Posterior cingulate gyrus (tissue), 11 donors: ENCODE data around the gene TLR4.
A peak's percentile ranks its signal among the peaks of the same experiment; 100 is the strongest.

Experiments
- DNase-seq, 10 donors: peaks; one replicate each; pipeline versions ENCODE4 v3.0.0 to v3.0.0-alpha.2; 2020 to 2021; ENCODE audit warnings: mixed read lengths in 3 of 10
- intact Hi-C: fragments of 100-400 bp; cut with DNase I; formaldehyde crosslinking; loops from one replicate; pipeline ENCODE4 v1.15.1; 2023

Gene TLR4

GRCh38 chr9:117739624-117740347, 35.6 kb downstream of the TLR4 start:
- DNase-seq: no peak
- intact Hi-C loops: no loop called here

- no peak for DNase-seq
Measured at GRCh38 chr9:117742131-117742530, 37.9 kb downstream of the TLR4 start.

GRCh38 chr9:117744369-117744768, 40.2 kb downstream of the TLR4 start:
- DNase-seq: no peak
- intact Hi-C loops: no loop called here

More at GRCh38 chr9:117742131-117742530, 37.9 kb downstream of the TLR4 start:
- intact Hi-C loops: no loop called here

- intact Hi-C loops: no loop called here
- peak; percentile 26 to 89 (median 44) for DNase-seq
Measured at GRCh38 chr9:117744856-117745389, 40.7 kb downstream of the TLR4 start.

GRCh38 chr9:117745598-117745997, 41.4 kb downstream of the TLR4 start:
- DNase-seq: no peak
- intact Hi-C loops: no loop called here

GRCh38 chr9:117746263-117746662, 42.1 kb downstream of the TLR4 start:
- intact Hi-C loops: no loop called here
- no peak for DNase-seq

- DNase-seq: no peak
- intact Hi-C loops: no loop called here
Measured at GRCh38 chr9:117747386-117747970, 43.3 kb downstream of the TLR4 start.

GRCh38 chr9:117750401-117750800, 46.2 kb downstream of the TLR4 start:
- no peak for DNase-seq
- intact Hi-C loops: no loop called here

- intact Hi-C loops: no loop called here
- DNase-seq: no peak
Measured at GRCh38 chr9:117752894-117753293, 48.7 kb downstream of the TLR4 start.

- DNase-seq: no peak
- intact Hi-C loops: no loop called here
Measured at GRCh38 chr9:117757561-117758190, 53.5 kb downstream of the TLR4 start.

GRCh38 chr9:117763314-117763713, 59.1 kb downstream of the TLR4 start:
- no peak for DNase-seq
- intact Hi-C loops: no loop called here

GRCh38 chr9:117768750-117769395, 64.7 kb downstream of the TLR4 start:
- no peak for DNase-seq
- intact Hi-C loops: no loop called here

GRCh38 chr9:117771136-117771535, 66.9 kb downstream of the TLR4 start:
- DNase-seq: no peak
- intact Hi-C loops: no loop called here

- intact Hi-C loops: no loop called here
- no peak for DNase-seq
Measured at GRCh38 chr9:117772960-117773359, 68.8 kb downstream of the TLR4 start.
